Gastroesophageal sphincter (tissue), 3 donors: ENCODE measurements around the gene CD53.

ENCODE experiments used
- CTCF ChIP-seq, 4 experiments: fragments of 200-600 bp in 2 of 4; fragments of 450-650 bp in 2 of 4; sonication (generic) in 1 of 4; IDR thresholded peaks; one replicate each; pipeline ENCODE4 v1.5.1; 2017 to 2019; ENCODE audit warnings: antibody characterized with exemption in 4 of 4, mild to moderate bottlenecking in 2 of 4, moderate library complexity in 2 of 4
- POLR2A ChIP-seq, 2 donors: fragments of 450-650 bp; IDR thresholded peaks; one replicate each; pipeline ENCODE4 v1.6.1; 2017; ENCODE audit warnings: antibody characterized with exemption in 2 of 2, mild to moderate bottlenecking in 2 of 2, moderate library complexity in 1 of 2
- POLR2AphosphoS5 ChIP-seq: sonication (generic); formaldehyde crosslinking; IDR thresholded peaks from one replicate; pipeline ENCODE4 v1.6.1; 2017; ENCODE audit warnings: antibody characterized with exemption

GRCh38 chr1:110914676-110915075 is 41.7 kb downstream of the CD53 start:
- no peak for TF ChIP-seq POLR2AphosphoS5
- no peak for TF ChIP-seq CTCF (IDR thresholded peaks at IDR 0.05)
- no peak for TF ChIP-seq POLR2A (IDR thresholded peaks at IDR 0.05)
